SKM-1 (cell line): ENCODE results near the gene SYT17.

Source experiments
- DNase-seq: peaks from one replicate; lab custom pipeline; 2025; ENCODE audit not compliant: unreplicated experiment; lab: John Stamatoyannopoulos, UW

Gene SYT17

GRCh38 chr16:19242987-19243575 is 75.0 kb downstream of the SYT17 start:
- no peak for DNase-seq

- no peak for DNase-seq
Measured at GRCh38 chr16:19245326-19245925, 77.4 kb downstream of the SYT17 start.

GRCh38 chr16:19252904-19253303 is 84.9 kb downstream of the SYT17 start:
- DNase-seq: no peak

GRCh38 chr16:19254611-19255010 is 86.6 kb downstream of the SYT17 start:
- DNase-seq: no peak

- DNase-seq: no peak
Measured at GRCh38 chr16:19264123-19264673, 96.2 kb downstream of the SYT17 start.

- no peak for DNase-seq
Measured at GRCh38 chr16:19265380-19265930, 97.4 kb downstream of the SYT17 start.

GRCh38 chr16:19266774-19267173 is 98.7 kb downstream of the SYT17 start:
- no peak for DNase-seq

GRCh38 chr16:19269098-19269497 is 101.1 kb downstream of the SYT17 start:
- no peak for DNase-seq

- DNase-seq: no peak
Measured at GRCh38 chr16:19274165-19274797, 106.2 kb downstream of the SYT17 start.

- no peak for DNase-seq
Measured at GRCh38 chr16:19278403-19278802, 110.4 kb downstream of the SYT17 start.

- no peak for DNase-seq
Measured at GRCh38 chr16:19281246-19281645, 113.2 kb downstream of the SYT17 start.

GRCh38 chr16:19282101-19282500 is 114.1 kb downstream of the SYT17 start:
- DNase-seq: no peak

- no peak for DNase-seq
Measured at GRCh38 chr16:19283637-19284036, 115.6 kb downstream of the SYT17 start.

GRCh38 chr16:19284207-19284606 is 116.2 kb downstream of the SYT17 start:
- DNase-seq: no peak

- no peak for DNase-seq
Measured at GRCh38 chr16:19285431-19285830, 117.4 kb downstream of the SYT17 start, which contains the start of gene CLEC19A. Gene CLEC19A (plus strand): TSS chr16:19285731. CDS start chr16:19285852, 121 bp downstream.

GRCh38 chr16:19286827-19287226 is 118.8 kb downstream of the SYT17 start:
- no peak for DNase-seq

- DNase-seq: no peak
Measured at GRCh38 chr16:19287241-19287640, 119.2 kb downstream of the SYT17 start.

- no peak for DNase-seq
Measured at GRCh38 chr16:19288872-19289799, 121.1 kb downstream of the SYT17 start.

GRCh38 chr16:19289811-19290485 is 121.9 kb downstream of the SYT17 start:
- DNase-seq: no peak

- DNase-seq: no peak
Measured at GRCh38 chr16:19290860-19291259, 122.8 kb downstream of the SYT17 start.
